ENCODE data around the gene SLIT3. TPM values are rescaled to one million over a fixed set of nuclear protein-coding genes. Genes with fewer than 3 reads are reported as not detected.
A peak's percentile ranks its signal among the peaks of the same experiment; 100 is the strongest.

The SLIT3 gene
- total RNA-seq, 1 experiment from 2014 or later: not detected

DNA sequence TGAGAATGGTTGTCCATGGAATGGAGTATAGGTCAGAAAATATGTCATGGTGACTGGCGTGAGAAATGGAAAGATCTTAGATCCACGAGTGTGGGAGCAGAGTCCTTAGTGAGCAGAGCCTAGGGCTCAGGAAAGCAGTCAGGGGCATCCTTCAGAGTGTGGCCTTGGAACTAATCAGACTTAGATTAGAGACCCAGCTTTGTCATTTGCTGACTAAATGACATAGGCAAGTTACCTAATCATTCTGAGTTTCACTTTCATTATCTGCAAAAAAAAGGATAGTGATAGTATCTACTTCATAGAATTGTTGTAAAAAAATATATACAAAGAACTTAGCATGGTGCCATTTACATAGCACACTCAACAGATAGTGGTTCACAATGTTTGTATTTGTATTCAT is 24.3 kb upstream of the SLIT3 start:
- H3K4me2 ChIP-seq: peak overlapping the region; percentile 42
- no peaks in the 10 kb centered on the region for H3K27me3 ChIP-seq (ENCODE audit: insufficient read depth, low read depth)
- no peaks in the 10 kb centered on the region for H3K79me2 ChIP-seq (ENCODE audit: low read depth)
- H3F3A ChIP-seq (ENCODE audit: insufficient read depth, low read depth): no peaks in the 10 kb centered on the region
- peak overlapping the region; percentile 50; the same call in 1 of the 2 replicates for H2AFZ ChIP-seq
- TF ChIP-seq EZH2 (IDR thresholded peaks at IDR 0.05; ENCODE audit: low read depth) (no peak), CTCF (conservative IDR thresholded peaks at IDR 0.05) (no peak)
- no peaks in the 10 kb centered on the region; the same call in 1 of the 2 replicates for H3K9me3 ChIP-seq (ENCODE audit: insufficient read depth, low read depth)
- no peak for DNase-seq
- H3K9me2 ChIP-seq (ENCODE audit: insufficient read depth): no peaks in the 10 kb centered on the region
- intact Hi-C loops (cut with micrococcal nuclease; ENCODE audit: unreplicated experiment): no loop called here
- H3K4me3 ChIP-seq: no peak overlapping the region
- H3K27ac ChIP-seq: no peak overlapping the region
- H3K36me3 ChIP-seq (ENCODE audit: low read depth): no peaks in the 10 kb centered on the region
- no peaks in the 10 kb centered on the region for H4K20me1 ChIP-seq (ENCODE audit: insufficient read depth)
- CTCF ChIA-PET: no interaction called here
- BruUV-seq (replicated peaks): no TSS peak
- POLR2A ChIA-PET (ENCODE audit: unreplicated experiment): no interaction called here
- H3K4me1 ChIP-seq (replicated peaks; ENCODE audit: insufficient read depth): no peaks in the 10 kb centered on the region

GRCh38 chr5:169318556-169318955 is 17.6 kb upstream of the SLIT3 start:
- no peak for DNase-seq
- Histone ChIP-seq H3K4me2 (no peak overlapping the region), H3K36me3 (ENCODE audit: low read depth) (no peaks in the 10 kb centered on the region), H2AFZ (no peak overlapping the region), H3K9me3 (ENCODE audit: insufficient read depth, low read depth) (no peaks in the 10 kb centered on the region), H3K27ac (no peak overlapping the region), H3K79me2 (ENCODE audit: low read depth) (no peaks in the 10 kb centered on the region), H3K4me1 (replicated peaks; ENCODE audit: insufficient read depth) (no peaks in the 10 kb centered on the region), H4K20me1 (ENCODE audit: insufficient read depth) (no peaks in the 10 kb centered on the region), H3K4me3 (no peak overlapping the region), H3F3A (ENCODE audit: insufficient read depth, low read depth) (no peaks in the 10 kb centered on the region), H3K9me2 (ENCODE audit: insufficient read depth) (no peaks in the 10 kb centered on the region), H3K27me3 (ENCODE audit: insufficient read depth, low read depth) (no peaks in the 10 kb centered on the region)
- TF ChIP-seq CTCF (conservative IDR thresholded peaks at IDR 0.05) (no peak), EZH2 (IDR thresholded peaks at IDR 0.05; ENCODE audit: low read depth) (no peak)
- POLR2A ChIA-PET (ENCODE audit: unreplicated experiment): no interaction called here
- intact Hi-C loops (cut with micrococcal nuclease; ENCODE audit: unreplicated experiment): no loop called here
- BruUV-seq (replicated peaks): no TSS peak
- CTCF ChIA-PET: no interaction called here

GRCh38 chr5:169307646-169308045 is 6.7 kb upstream of the SLIT3 start:
- DNase-seq: no peak
- H4K20me1 ChIP-seq (ENCODE audit: insufficient read depth): no peaks in the 10 kb centered on the region
- TF ChIP-seq CTCF (conservative IDR thresholded peaks at IDR 0.05) (no peak), EZH2 (IDR thresholded peaks at IDR 0.05; ENCODE audit: low read depth) (no peak)

More at GRCh38 chr5:169307646-169308045, 6.7 kb upstream of the SLIT3 start:
- Histone ChIP-seq H3K36me3 (ENCODE audit: low read depth) (no peaks in the 10 kb centered on the region), H3K9me3 (ENCODE audit: insufficient read depth, low read depth) (no peaks in the 10 kb centered on the region), H3F3A (ENCODE audit: insufficient read depth, low read depth) (no peaks in the 10 kb centered on the region), H3K4me2 (no peak overlapping the region), H3K9me2 (ENCODE audit: insufficient read depth) (no peaks in the 10 kb centered on the region), H3K27me3 (ENCODE audit: insufficient read depth, low read depth) (0 out of 2 replicates have a peak, but pooled peaks cover 3% of the 10 kb centered on the region), H3K4me1 (replicated peaks; ENCODE audit: insufficient read depth) (no peaks in the 10 kb centered on the region), H2AFZ (no peak overlapping the region), H3K27ac (no peak overlapping the region), H3K79me2 (ENCODE audit: low read depth) (no peaks in the 10 kb centered on the region), H3K4me3 (no peak overlapping the region)
- CTCF ChIA-PET: no interaction called here
- POLR2A ChIA-PET (ENCODE audit: unreplicated experiment): no interaction called here
- BruUV-seq (replicated peaks): no TSS peak
- intact Hi-C loops (cut with micrococcal nuclease; ENCODE audit: unreplicated experiment): loop anchor here (10.0 kb wide), 1 partner anchor 107 kb away; no protein-coding TSS in a partner anchor

Measured in PC-9 (cell line).